Measurements from ENCODE around the gene C1orf115. TPM values are rescaled to one million over a fixed set of nuclear protein-coding genes. Genes with fewer than 3 reads are reported as not detected.
"Not testable (repeated sequence)": the region's sequence is repeated elsewhere in the genome, so short reads cannot be mapped to it uniquely, and the experiment has no call there.

Gene C1orf115
- total RNA-seq, 1 donor from 2014 or later, result 3.5 TPM

GRCh38 chr1:220733086-220733601 lies 43.0 kb downstream of the C1orf115 start:
- Mint-ChIP-seq H3K27me3 (ENCODE audit: low read depth) (no peaks in the 10 kb centered on the region), H3K9me3 (ENCODE audit: low read depth) (peaks cover 4% of the 10 kb centered on the region), H3K27ac (ENCODE audit: unreplicated experiment) (peak overlapping the region; percentile 92), H3K4me1 (ENCODE audit: low read depth) (peaks cover 38% of the 10 kb centered on the region), H3K36me3 (ENCODE audit: low read depth) (no peaks in the 10 kb centered on the region), H3K4me3 (ENCODE audit: unreplicated experiment) (peak overlapping the region; percentile 59)
- no peak for DNase-seq (ENCODE audit: low spot score)
- peak; percentile 97 for TF ChIP-seq CTCF (IDR thresholded peaks at IDR 0.05)

DNA sequence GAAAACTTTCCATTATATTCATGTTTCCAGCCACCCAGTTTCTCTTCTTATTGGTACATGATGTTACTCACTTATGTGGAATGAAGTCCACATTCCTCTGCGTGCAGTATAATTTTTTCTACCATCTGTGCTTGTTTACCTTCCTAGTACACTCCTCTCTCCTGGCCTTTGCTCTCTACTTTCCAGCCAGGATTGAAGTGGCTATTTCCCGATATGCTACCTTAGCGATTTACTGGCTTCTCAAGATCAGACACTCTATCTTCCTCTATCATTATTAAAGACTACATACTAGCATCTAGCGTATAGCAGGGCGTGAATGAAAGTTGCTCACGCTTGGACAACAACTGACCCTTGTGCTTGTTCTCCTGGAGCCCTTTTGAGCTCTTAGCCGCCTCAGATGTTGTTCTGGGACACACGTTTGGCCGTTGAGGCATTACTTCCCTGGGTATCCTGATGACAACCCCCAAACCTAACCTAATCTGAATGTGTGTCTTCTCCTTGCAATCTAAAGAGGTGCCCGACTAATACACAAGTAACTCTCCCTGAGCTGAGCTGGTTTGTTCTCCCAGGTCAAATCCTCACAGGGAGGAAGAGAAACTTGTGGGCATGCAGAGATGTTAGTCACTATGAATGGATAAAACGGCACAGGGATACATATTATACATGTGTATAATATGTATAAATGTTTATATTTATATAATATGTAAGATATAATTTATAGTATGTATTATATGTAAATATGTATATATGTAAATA lies 44.6 kb downstream of the C1orf115 start:
- Mint-ChIP-seq H3K27ac (ENCODE audit: unreplicated experiment) (peak overlapping the region; percentile 84), H3K9me3 (ENCODE audit: low read depth) (peaks cover 4% of the 10 kb centered on the region), H3K4me3 (ENCODE audit: unreplicated experiment) (peak overlapping the region; percentile 30), H3K4me1 (ENCODE audit: low read depth) (peaks cover 38% of the 10 kb centered on the region), H3K36me3 (ENCODE audit: low read depth) (no peaks in the 10 kb centered on the region), H3K27me3 (ENCODE audit: low read depth) (no peaks in the 10 kb centered on the region)
- DNase-seq (ENCODE audit: low spot score), result no peak
- no peak for TF ChIP-seq CTCF (IDR thresholded peaks at IDR 0.05)

- H3K4me1 Mint-ChIP-seq (ENCODE audit: low read depth), result peaks cover 36% of the 10 kb centered on the region
- DNase-seq (ENCODE audit: low spot score); H3K27me3 Mint-ChIP-seq (ENCODE audit: low read depth); H3K4me3 Mint-ChIP-seq (ENCODE audit: unreplicated experiment); H3K36me3 Mint-ChIP-seq (ENCODE audit: low read depth); H3K9me3 Mint-ChIP-seq (ENCODE audit: low read depth); H3K27ac Mint-ChIP-seq (ENCODE audit: unreplicated experiment): not testable (repeated sequence)
These were observed 46.1 kb downstream of the C1orf115 start for GRCh38 chr1:220736283-220736682.

DNA sequence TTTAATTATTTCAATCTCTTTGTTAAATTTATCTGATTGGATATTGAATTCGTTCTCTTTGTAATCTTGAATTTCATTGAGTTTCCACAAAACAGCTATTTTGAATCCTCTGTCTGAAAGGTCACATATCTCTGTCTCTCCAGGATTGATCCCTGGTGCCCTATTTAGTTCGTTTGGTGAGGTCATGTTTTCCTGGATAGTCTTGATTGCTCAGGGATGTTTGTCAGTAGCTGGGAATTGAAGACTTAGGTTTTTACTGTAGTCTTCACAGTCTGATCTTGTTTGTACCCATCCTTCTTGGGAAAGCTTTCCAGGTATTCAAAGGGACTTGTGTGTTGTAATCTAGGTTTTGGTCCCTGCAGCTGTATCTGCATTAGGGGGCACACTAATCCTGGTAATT lies 51.2 kb downstream of the C1orf115 start:
- H3K27ac Mint-ChIP-seq (ENCODE audit: unreplicated experiment), result no peak overlapping the region
- H3K4me1 Mint-ChIP-seq (ENCODE audit: low read depth), result peaks cover 4% of the 10 kb centered on the region
- TF ChIP-seq CTCF (IDR thresholded peaks at IDR 0.05), result no peak
- H3K36me3 Mint-ChIP-seq (ENCODE audit: low read depth), result no peaks in the 10 kb centered on the region
- peaks cover 4% of the 10 kb centered on the region for H3K9me3 Mint-ChIP-seq (ENCODE audit: low read depth)
- H3K4me3 Mint-ChIP-seq (ENCODE audit: unreplicated experiment), result no peak overlapping the region
- no peaks in the 10 kb centered on the region for H3K27me3 Mint-ChIP-seq (ENCODE audit: low read depth)
- no peak for DNase-seq (ENCODE audit: low spot score)

DNA sequence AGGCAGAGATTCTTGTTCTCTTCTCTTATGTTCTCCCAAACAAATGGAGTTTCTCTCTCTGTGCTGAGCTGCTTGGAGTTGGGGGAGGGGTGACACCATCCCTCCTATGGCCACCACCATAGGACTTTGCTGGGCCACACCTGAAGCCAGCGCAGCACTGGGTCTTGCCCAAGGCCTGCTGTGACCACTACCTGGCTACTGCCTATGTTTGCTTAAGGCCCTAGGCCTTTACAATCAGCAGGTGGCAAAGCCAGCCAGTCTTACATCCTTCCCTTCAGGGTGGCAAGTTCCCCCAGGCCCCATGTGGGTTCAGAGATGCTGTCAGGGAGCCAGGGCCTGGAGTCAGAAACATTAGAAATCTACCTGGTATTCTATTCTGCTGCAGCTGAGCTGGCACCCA lies 51.7 kb downstream of the C1orf115 start:
- no peak overlapping the region for H3K4me3 Mint-ChIP-seq (ENCODE audit: unreplicated experiment)
- H3K27ac Mint-ChIP-seq (ENCODE audit: unreplicated experiment), result no peak overlapping the region
- H3K9me3 Mint-ChIP-seq (ENCODE audit: low read depth), result peaks cover 4% of the 10 kb centered on the region
- TF ChIP-seq CTCF (IDR thresholded peaks at IDR 0.05), result no peak
- peaks cover 4% of the 10 kb centered on the region for H3K4me1 Mint-ChIP-seq (ENCODE audit: low read depth)
- no peaks in the 10 kb centered on the region for H3K36me3 Mint-ChIP-seq (ENCODE audit: low read depth)
- DNase-seq (ENCODE audit: low spot score), result no peak
- H3K27me3 Mint-ChIP-seq (ENCODE audit: low read depth), result no peaks in the 10 kb centered on the region

DNA sequence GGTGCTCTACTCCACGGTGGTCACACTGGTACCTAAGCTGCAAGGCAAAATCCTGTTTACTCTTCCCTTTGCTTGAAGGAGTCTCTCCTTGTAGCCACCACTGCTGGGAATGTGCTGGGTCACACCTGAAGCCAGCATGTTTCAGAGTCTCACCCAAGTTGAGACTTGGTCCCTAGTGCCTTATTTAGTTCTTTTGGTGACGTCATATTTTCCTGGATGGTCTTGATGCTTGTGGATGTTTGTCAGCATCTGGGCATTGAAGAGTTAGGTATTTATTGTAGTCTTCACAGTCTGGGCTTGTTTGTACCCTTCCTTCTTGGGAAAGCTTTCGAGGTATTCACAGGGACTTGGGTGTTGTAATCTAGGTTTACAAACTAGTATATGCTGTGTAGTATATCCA lies 52.4 kb downstream of the C1orf115 start:
- no peak for TF ChIP-seq CTCF (IDR thresholded peaks at IDR 0.05)
- peaks cover 10% of the 10 kb centered on the region for H3K4me1 Mint-ChIP-seq (ENCODE audit: low read depth)
- no peaks in the 10 kb centered on the region for H3K36me3 Mint-ChIP-seq (ENCODE audit: low read depth)
- peaks cover 4% of the 10 kb centered on the region for H3K9me3 Mint-ChIP-seq (ENCODE audit: low read depth)
- H3K27me3 Mint-ChIP-seq (ENCODE audit: low read depth), result no peaks in the 10 kb centered on the region
- DNase-seq (ENCODE audit: low spot score), result no peak
- H3K4me3 Mint-ChIP-seq (ENCODE audit: unreplicated experiment), result no peak overlapping the region
- H3K27ac Mint-ChIP-seq (ENCODE audit: unreplicated experiment), result no peak overlapping the region

Measured in chondrocyte (in vitro differentiated cells).